Stimulated activated CD8-positive, alpha-beta memory T cell treated with anti-CD3 and anti-CD28 coated beads, Interleukin-7, amount 100 ng/mL, for 4 hours (primary cell): ENCODE measurements around the gene TMCO4.

Source experiments
- DNase-seq, 2 donors: peaks; one replicate each; pipeline ENCODE4 v3.0.0-alpha.2; 2020; ENCODE audit warnings: low read depth in 2 of 2

TMCO4 gene

GRCh38 chr1:19749685-19750084 is 50.0 kb downstream of the TMCO4 start:
- no peak for DNase-seq

- no peak for DNase-seq
Measured at GRCh38 chr1:19747761-19748160, 52.0 kb downstream of the TMCO4 start.

DNA sequence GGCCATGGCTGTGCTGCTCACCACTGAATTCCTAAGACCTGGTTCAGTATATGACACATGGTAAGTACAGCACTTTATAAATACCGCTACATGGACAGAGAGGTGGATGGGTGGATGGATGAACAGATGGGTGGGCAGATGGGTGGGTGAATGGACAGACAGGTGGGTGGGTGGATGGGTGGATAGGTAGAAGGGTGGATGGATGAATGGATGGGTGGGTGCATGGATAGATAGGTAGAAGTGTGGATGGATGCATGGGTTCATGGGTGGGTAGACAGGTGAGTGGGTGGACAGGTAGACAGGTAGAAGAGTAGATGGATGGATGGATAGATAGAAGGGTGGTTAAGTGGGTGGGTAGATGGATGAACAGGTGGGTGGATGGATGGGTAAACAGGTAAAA is 54.8 kb downstream of the TMCO4 start:
- no peak for DNase-seq

GRCh38 chr1:19744335-19744743 is 55.4 kb downstream of the TMCO4 start:
- DNase-seq = no peak

GRCh38 chr1:19743793-19744192 is 55.9 kb downstream of the TMCO4 start:
- no peak for DNase-seq

GRCh38 chr1:19743180-19743579 is 56.5 kb downstream of the TMCO4 start:
- no peak for DNase-seq

DNA sequence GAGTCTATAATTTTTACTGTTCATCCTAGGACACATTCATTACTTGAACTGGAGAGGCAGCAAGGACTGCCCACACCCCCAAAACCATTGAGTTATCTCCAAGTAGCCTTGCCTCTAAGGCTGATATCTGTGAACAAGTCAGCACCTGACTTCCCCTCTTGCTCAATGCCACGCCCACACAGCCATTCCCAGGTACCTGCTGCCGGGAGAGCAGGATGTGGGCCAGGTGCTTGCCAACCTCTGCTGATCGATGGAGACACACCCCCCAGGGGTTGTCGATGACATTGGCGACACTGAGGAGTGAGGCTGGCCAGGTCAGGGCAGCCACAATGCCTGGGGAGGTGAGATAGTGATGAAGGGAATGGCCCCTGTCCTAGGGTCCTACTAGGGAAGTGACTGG is 60.1 kb downstream of the TMCO4 start:
- DNase-seq = no peak

- DNase-seq = no peak
Measured at GRCh38 chr1:19738669-19739068, 61.0 kb downstream of the TMCO4 start.

GRCh38 chr1:19738076-19738475 is 61.6 kb downstream of the TMCO4 start:
- DNase-seq = no peak

GRCh38 chr1:19737104-19737825 is 62.5 kb downstream of the TMCO4 start:
- no peak for DNase-seq

DNA sequence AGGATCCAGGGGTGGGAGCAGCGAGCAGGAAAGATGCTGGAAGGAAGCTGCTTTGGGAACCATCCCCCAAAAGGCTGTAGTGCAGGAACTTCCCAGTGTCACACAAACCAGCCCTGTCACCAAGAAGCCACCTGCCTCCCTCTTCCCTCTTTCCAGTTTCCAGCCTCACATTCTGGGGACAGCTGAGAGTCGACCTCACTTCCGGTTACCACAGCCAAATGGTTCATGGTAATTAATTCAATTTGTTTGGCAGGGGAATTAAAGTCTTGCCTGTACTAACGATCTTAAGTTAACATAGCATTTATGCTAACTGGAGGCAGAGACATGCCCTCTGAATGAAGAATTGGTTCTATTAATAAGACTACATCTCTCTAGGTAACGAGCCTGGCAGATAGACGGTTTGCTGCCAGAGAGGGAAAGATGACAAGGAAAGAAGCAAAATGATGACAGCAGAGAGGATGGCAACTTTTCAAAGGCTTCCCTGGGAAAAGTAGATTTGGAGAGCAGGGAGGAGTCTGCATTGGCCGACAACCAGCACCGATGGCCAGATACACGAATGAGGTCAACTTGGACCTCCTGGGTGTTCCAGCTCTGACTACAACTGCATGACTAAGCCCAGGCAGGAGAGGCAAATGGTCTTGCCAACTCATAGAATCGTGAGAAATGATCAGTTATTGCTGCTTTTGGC is 64.1 kb downstream of the TMCO4 start:
- DNase-seq = no peak

DNA sequence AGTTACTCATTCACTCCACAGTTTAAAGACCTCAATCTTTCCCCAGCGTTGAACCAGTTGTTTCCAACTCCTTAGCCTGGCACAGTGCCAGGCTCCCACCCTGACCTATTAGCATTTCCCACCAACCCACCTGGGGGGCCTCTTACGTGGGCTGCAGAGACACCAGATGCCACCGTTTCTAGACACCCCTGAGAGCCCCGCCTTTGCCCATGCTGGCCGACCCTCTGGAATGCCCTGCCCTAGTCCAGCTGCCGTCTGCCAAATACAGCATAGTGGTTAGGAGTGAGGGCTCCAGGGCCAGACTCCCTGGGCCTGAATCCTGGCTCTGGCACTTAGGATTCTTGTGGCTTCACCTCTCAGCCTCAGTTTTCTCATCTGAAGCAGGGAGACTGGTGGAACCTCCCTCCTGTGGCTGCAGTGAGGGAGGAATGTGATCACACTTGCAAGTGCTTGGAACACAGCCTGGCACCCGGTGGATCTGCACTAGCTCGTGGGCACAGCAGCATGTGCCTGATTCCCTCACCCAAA is 65.2 kb downstream of the TMCO4 start:
- no peak for DNase-seq

- no peak for DNase-seq
Measured at GRCh38 chr1:19734056-19734455, 65.7 kb downstream of the TMCO4 start.

DNA sequence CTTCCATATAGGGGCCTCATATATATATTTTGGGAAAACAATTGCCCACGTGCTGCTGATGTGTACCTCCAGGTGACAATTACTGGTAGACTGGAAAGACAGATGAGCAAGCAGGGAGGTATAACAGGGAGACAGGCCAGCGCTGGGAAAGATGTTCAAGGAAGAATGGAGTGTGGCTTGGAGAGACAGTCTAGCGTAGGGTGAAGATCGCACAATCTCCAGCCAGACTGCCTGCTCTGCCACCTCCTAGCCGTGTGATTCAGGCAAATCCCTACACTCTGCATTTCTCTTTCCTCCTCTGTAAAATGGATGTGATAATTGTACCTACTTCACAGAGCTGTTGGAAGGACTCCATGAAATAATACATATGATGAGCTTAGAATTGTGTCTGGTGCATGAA is 66.1 kb downstream of the TMCO4 start:
- DNase-seq = no peak

DNA sequence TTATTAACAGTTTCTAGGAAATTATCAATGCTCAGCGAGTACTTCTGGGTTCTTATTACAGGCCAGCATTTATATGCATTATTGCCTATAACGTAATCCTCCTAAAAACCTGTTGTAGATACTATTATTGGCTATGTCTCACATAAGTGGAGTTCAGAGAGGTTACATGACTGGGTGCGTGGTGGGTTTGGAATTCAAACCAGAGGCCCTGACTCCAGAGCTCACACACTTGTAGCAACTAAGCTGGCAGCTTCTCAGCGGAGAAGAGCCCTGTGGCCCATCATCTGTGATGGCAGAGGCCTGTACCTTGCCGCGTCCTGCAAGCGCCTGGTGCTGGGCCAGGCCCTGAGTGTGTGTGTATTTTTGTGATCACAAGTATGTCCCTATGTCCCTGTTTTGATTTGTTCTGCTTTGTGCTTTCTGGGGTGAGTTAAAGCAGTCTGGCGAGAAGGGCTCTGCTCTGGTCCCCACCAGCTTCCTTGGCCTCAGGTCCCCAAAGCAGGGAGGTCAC is 68.3 kb downstream of the TMCO4 start:
- DNase-seq = no peak

GRCh38 chr1:19730793-19731192 is 68.9 kb downstream of the TMCO4 start:
- DNase-seq = no peak

DNA sequence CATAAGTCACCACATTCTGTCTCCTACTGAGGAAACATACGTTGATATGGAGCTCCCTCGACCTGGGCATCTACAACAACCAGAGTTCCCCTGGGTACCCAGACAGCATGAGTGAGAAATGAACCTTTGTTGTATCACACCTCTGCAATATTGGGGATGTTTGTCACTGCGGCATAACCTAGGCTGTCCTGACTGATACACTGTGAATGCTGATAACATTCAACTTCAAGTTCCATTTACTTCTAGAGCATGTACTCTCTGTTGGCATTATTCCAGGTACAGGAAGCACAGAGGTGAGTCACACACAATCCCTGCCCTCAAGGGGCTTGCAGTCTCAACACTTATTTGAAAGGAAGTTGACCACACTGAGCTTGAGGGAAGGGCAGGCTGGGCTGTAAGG is 69.5 kb downstream of the TMCO4 start:
- DNase-seq = no peak

DNA sequence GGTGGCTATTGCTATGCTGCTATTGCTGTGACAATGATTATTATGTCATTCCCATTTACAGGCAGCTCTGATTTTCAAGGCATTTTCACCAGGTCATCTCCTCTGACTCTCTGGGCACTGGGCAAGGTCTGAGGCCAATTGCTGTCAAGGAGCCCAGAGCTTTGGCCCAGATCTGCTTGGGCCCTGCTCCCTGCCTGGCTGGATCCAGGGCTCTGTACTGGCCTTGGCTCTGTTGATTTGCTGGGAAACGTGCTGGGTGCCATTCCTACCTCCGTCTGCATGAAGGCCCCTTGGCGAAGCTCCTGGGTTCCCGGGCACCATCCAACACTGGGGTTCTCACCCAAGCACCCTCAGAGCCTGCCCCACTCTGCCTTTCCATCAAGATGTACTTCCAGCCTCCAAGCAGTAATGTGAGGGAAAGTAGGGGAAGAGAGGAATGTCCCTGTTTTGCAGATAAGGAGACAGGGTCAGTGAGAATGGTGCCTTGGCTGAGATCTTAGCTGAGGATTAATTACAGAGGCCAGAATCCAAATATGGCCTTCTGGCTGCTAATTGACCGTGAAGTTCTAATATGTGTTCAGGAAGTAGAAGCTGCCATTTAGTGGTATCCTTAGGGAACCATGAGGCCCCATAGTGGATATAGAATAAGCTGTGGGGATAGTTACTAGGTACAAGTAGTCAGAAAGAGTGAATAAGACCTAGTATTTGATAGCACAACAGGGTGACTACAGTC is 71.1 kb downstream of the TMCO4 start:
- no peak for DNase-seq

- no peak for DNase-seq
Measured at GRCh38 chr1:19725606-19726005, 74.1 kb downstream of the TMCO4 start.

- no peak for DNase-seq
Measured at GRCh38 chr1:19723874-19724273, 75.8 kb downstream of the TMCO4 start.

DNA sequence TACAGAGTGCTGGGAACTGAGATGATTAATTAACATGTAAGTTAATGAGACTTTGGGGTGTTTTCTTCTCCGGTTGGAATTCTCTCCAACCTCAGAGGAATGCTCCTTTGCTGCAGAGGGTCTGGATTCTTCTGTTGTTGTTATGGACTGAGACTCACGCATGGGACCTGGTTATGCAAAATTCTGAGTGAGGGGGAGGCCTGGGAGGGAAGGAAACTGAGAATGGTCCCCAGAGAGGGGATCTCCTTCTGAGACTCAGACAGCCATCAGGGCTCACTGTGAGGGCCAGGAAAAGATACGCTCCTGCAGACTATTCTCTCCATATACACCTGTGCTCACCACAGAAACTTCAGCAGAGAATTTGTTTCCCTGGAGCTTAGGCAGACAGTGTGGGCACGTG is 78.7 kb downstream of the TMCO4 start:
- DNase-seq = no peak

DNA sequence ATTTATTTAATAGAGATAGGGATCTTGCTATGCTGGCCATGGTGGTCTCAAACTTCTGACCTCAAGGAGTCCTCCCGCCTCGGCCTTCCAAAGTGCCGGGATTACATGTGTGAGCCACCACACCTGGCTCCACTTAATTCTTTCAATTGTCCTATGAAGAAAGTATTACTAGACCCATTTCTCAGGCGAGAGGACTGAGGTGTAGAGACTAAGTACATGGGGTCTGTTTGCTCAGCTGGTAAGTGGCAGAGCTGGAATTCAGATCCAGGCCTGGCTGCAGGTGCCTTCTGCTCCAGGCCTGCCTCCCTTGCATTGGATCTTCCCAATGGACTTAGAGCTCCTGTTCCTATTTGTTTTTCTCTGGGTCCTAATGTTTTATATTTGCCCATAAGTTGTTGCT is 79.5 kb downstream of the TMCO4 start:
- no peak for DNase-seq
